Measurements from ENCODE around the gene SVIL.

Gene SVIL

GRCh38 chr10:29634764-29635625 is at the start of gene SVIL:
SVIL (minus strand) TSS chr10:29634971; CDS start chr10:29555058, 79,913 bp downstream.
- no peak for DNase-seq (ENCODE audit: low read depth)

GRCh38 chr10:29681676-29682448 is 47.1 kb upstream of the SVIL start:
- no peak for DNase-seq (ENCODE audit: low read depth)

GRCh38 chr10:29680091-29680490 is 45.3 kb upstream of the SVIL start:
- no peak for DNase-seq (ENCODE audit: low read depth)

GRCh38 chr10:29676732-29677131 is 42.0 kb upstream of the SVIL start:
- no peak for DNase-seq (ENCODE audit: low read depth)

- DNase-seq (ENCODE audit: low read depth) = no peak
These were observed 41.2 kb upstream of the SVIL start for GRCh38 chr10:29675984-29676383.

- DNase-seq (ENCODE audit: low read depth) = no peak
These were observed 37.2 kb upstream of the SVIL start for GRCh38 chr10:29671968-29672367.

GRCh38 chr10:29671228-29671780 is 36.5 kb upstream of the SVIL start:
- no peak for DNase-seq (ENCODE audit: low read depth)

GRCh38 chr10:29670761-29671160 is 36.0 kb upstream of the SVIL start:
- DNase-seq (ENCODE audit: low read depth) = no peak

GRCh38 chr10:29669149-29669548 is 34.4 kb upstream of the SVIL start:
- no peak for DNase-seq (ENCODE audit: low read depth)

- no peak for DNase-seq (ENCODE audit: low read depth)
These were observed 33.9 kb upstream of the SVIL start for GRCh38 chr10:29668628-29669027.

- no peak for DNase-seq (ENCODE audit: low read depth)
These were observed 32.4 kb upstream of the SVIL start for GRCh38 chr10:29667191-29667590.

GRCh38 chr10:29666201-29666600 is 31.4 kb upstream of the SVIL start:
- DNase-seq (ENCODE audit: low read depth) = no peak

GRCh38 chr10:29663718-29664117 is 28.9 kb upstream of the SVIL start:
- no peak for DNase-seq (ENCODE audit: low read depth)

GRCh38 chr10:29658984-29659965 is 24.5 kb upstream of the SVIL start:
- DNase-seq (ENCODE audit: low read depth) = no peak

- no peak for DNase-seq (ENCODE audit: low read depth)
These were observed 23.0 kb upstream of the SVIL start for GRCh38 chr10:29657719-29658274.

GRCh38 chr10:29656451-29656992 is 21.8 kb upstream of the SVIL start:
- DNase-seq (ENCODE audit: low read depth) = no peak

GRCh38 chr10:29652192-29652591 is 17.4 kb upstream of the SVIL start:
- DNase-seq (ENCODE audit: low read depth) = no peak

GRCh38 chr10:29651767-29652166 is 17.0 kb upstream of the SVIL start:
- no peak for DNase-seq (ENCODE audit: low read depth)

GRCh38 chr10:29650552-29650944 is 15.8 kb upstream of the SVIL start:
- no peak for DNase-seq (ENCODE audit: low read depth)

GRCh38 chr10:29649561-29650551 is 15.1 kb upstream of the SVIL start:
- DNase-seq (ENCODE audit: low read depth) = no peak

Data from stimulated activated CD8-positive, alpha-beta memory T cell treated with anti-CD3 and anti-CD28 coated beads, Interleukin-15, amount 100 ng/mL, for 24 hours (primary cell).